HCT116 (cell line): ENCODE data around the gene SEC14L3. TPM values are rescaled to one million over a fixed set of nuclear protein-coding genes. Genes with fewer than 3 reads are reported as not detected.

Source experiments
- ATAC-seq: fragments of 200-7000 bp; cut with Tn5 transposase; 2 replicates; pipeline ENCODE4 v1.9.1; 2020; ENCODE audit warnings: mild to moderate bottlenecking, moderate library complexity
- BruUV-seq: library from RNA; stranded (reverse); fragments of 400-500 nt; replicated peaks from 2 replicates; lab custom pipeline; 2021; lab: Mats Ljungman, UMichigan
- CTCF ChIA-PET: fragments of 300-600 bp; sonication (Branson Sonifier 250); formaldehyde crosslinking; loops from one replicate; lab custom pipeline; 2021; ENCODE audit warnings: antibody characterized with exemption; lab: Charles Lee
- POLR2A ChIA-PET: fragments of 300-600, 350-600 bp; sonication (Branson Sonifier 250); formaldehyde crosslinking; loops from one replicate; lab custom pipeline; 2021; ENCODE audit warnings: antibody characterized with exemption; lab: Charles Lee
- RAD21 ChIA-PET, 2 experiments: fragments of 300-600 bp; sonication (Branson Sonifier 250); formaldehyde crosslinking; loops; one replicate each; lab custom pipeline; 2023; ENCODE audit warnings: low total read pairs in 2 of 2; ENCODE audit not compliant: uncharacterized antibody in 2 of 2, unreplicated experiment in 2 of 2, low non-redundant PET in 1 of 2; lab: Charles Lee
- DNase-seq: peaks from one replicate; pipeline ENCODE4 v3.0.0-alpha.2; 2010; ENCODE audit warnings: low read depth, low spot score
- H2AFZ ChIP-seq: fragments of 200-600 bp; shearing (Covaris generic), sonication (generic); 2 replicates; pipeline ENCODE4 v1.6.1; 2017; ENCODE audit warnings: low read depth, mixed run types, mixed read lengths, antibody characterized with exemption, low read length; ENCODE audit not compliant: poor library complexity, severe bottlenecking
- H3K27ac ChIP-seq: 2 replicates; pipeline ENCODE4 v1.5.1; 2012; ENCODE audit warnings: low read depth, low read length
- H3K27me3 ChIP-seq: fragments of 200-600 bp; sonication (generic); 2 replicates; pipeline ENCODE4 v1.6.1; 2016; ENCODE audit warnings: mixed run types, low read length, mixed read lengths; ENCODE audit not compliant: insufficient read depth
- H3K36me3 ChIP-seq, 2 experiments: fragments of 200-500 bp in 1 of 2; fragments of 200-600 bp in 1 of 2; sonication (Bioruptor generic) in 1 of 2; sonication (generic) in 1 of 2; 2 replicates each; pipeline versions ENCODE4 v1.5.1 to v1.6.1; 2014 to 2016; ENCODE audit warnings: low read length in 2 of 2, inconsistent platforms in 1 of 2, mixed read lengths in 1 of 2, mixed run types in 1 of 2; ENCODE audit not compliant: insufficient read depth in 2 of 2, control insufficient read depth in 1 of 2
- H3K4me1 ChIP-seq, 2 experiments: fragments of 200-600 bp in 1 of 2; sonication (generic) in 1 of 2; 2 replicates each; pipeline versions ENCODE4 v1.5.1 to v1.6.1; 2012 to 2017; ENCODE audit warnings: low read length in 2 of 2, inconsistent platforms in 1 of 2, mild to moderate bottlenecking in 1 of 2, mixed read lengths in 1 of 2, mixed run types in 1 of 2, moderate library complexity in 1 of 2; ENCODE audit not compliant: insufficient read depth in 2 of 2, control insufficient read depth in 1 of 2
- H3K4me2 ChIP-seq: fragments of 200-600 bp; sonication (generic); 2 replicates; pipeline ENCODE4 v1.6.1; 2017; ENCODE audit warnings: mixed run types, low read length, mixed read lengths
- H3K4me3 ChIP-seq, 2 experiments: fragments of 200-600 bp in 1 of 2; sonication (generic) in 1 of 2; replicated peaks in 1 of 2; 2 replicates each; pipeline ENCODE4 v1.5.1; 2011 to 2016; ENCODE audit warnings: low read length in 2 of 2, control low read depth in 1 of 2, low read depth in 1 of 2, mild to moderate bottlenecking in 1 of 2, mixed read lengths in 1 of 2, mixed run types in 1 of 2
- H3K79me2 ChIP-seq: fragments of 200-600 bp; sonication (generic); 2 replicates; pipeline ENCODE4 v1.6.1; 2017; ENCODE audit warnings: mild to moderate bottlenecking, mixed run types, low read length, moderate library complexity, mixed read lengths; ENCODE audit not compliant: insufficient read depth
- H3K9ac ChIP-seq: fragments of 200-600 bp; sonication (generic); 2 replicates; pipeline ENCODE4 v1.6.1; 2016; ENCODE audit warnings: low read length, mixed read lengths
- H3K9me2 ChIP-seq: fragments of 200-600 bp; sonication (generic), shearing (Covaris generic); 2 replicates; pipeline ENCODE4 v1.6.1; 2017; ENCODE audit warnings: mixed run types, mild to moderate bottlenecking, moderate library complexity; ENCODE audit not compliant: insufficient read depth
- H3K9me3 ChIP-seq, 2 experiments: fragments of 200-500 bp in 1 of 2; fragments of 200-600 bp in 1 of 2; sonication (Bioruptor generic) in 1 of 2; sonication (generic) in 1 of 2; 2 replicates each; pipeline ENCODE4 v1.6.1; 2014 to 2017; ENCODE audit warnings: low read length in 2 of 2, mixed read lengths in 2 of 2, inconsistent platforms in 1 of 2, low read depth in 1 of 2, mild to moderate bottlenecking in 1 of 2, mixed run types in 1 of 2, moderate library complexity in 1 of 2; ENCODE audit not compliant: control insufficient read depth in 1 of 2, insufficient read depth in 1 of 2
- H4K20me1 ChIP-seq: fragments of 200-600 bp; sonication (generic), shearing (Covaris generic); 2 replicates; pipeline ENCODE4 v1.6.1; 2017; ENCODE audit warnings: mixed run types, mild to moderate bottlenecking, moderate library complexity; ENCODE audit not compliant: insufficient read depth
- CEBPB ChIP-seq: IDR thresholded peaks from 2 replicates; pipeline ENCODE4 v1.6.1; 2012; ENCODE audit warnings: low read depth
- POLR2A ChIP-seq: IDR thresholded peaks from 2 replicates; pipeline ENCODE4 v1.7.0; 2011; ENCODE audit warnings: borderline replicate concordance; ENCODE audit not compliant: insufficient read depth, insufficient read length; ENCODE audit errors: extremely low read depth
- SP1 ChIP-seq: IDR thresholded peaks from 2 replicates; pipeline ENCODE4 v1.6.1; 2012; ENCODE audit warnings: low read depth
- YY1 ChIP-seq: IDR thresholded peaks from 2 replicates; pipeline ENCODE4 v1.6.1; 2011; ENCODE audit warnings: low read length, low read depth, moderate library complexity, mild to moderate bottlenecking; ENCODE audit not compliant: insufficient replicate concordance; ENCODE audit errors: extremely low read depth
- ZFX ChIP-seq: fragments of 450-650 bp; IDR thresholded peaks from 2 replicates; pipeline ENCODE4 v1.6.1; 2017
- intact Hi-C: fragments of 100-400 bp; cut with micrococcal nuclease; formaldehyde crosslinking; loops from 2 replicates; pipeline ENCODE4 v1.10.0; 2022
- total RNA-seq: library from RNA; stranded (reverse); gene quantifications from one replicate; pipeline ENCODE4 v1.2.1, GENCODE V29; 2021; ENCODE audit not compliant: unreplicated experiment
- TF ChIP-seq, protein P1 (sequence below), 3 experiments: fragments of 200-600 bp in 1 of 3; sonication (generic) in 1 of 3; IDR thresholded peaks in 2 of 3; conservative IDR thresholded peaks in 1 of 3; 2 replicates each; pipeline ENCODE4 v1.5.1; 2012 to 2017; ENCODE audit warnings: low read depth in 2 of 3, low read length in 2 of 3, antibody characterized with exemption in 1 of 3, borderline replicate concordance in 1 of 3, control low read depth in 1 of 3, mild to moderate bottlenecking in 1 of 3, mixed read lengths in 1 of 3, mixed run types in 1 of 3, moderate library complexity in 1 of 3; ENCODE audit not compliant: insufficient read depth in 1 of 3
- TF ChIP-seq, protein P2 (sequence below): IDR thresholded peaks from 2 replicates; pipeline ENCODE4 v1.6.1; 2012
- TF ChIP-seq, protein P3 (sequence below): IDR thresholded peaks from 2 replicates; pipeline ENCODE4 v1.6.1; 2012; ENCODE audit warnings: low read depth

SEC14L3 gene
- total RNA-seq, 1 experiment from 2014 or later: not detected

DNA sequence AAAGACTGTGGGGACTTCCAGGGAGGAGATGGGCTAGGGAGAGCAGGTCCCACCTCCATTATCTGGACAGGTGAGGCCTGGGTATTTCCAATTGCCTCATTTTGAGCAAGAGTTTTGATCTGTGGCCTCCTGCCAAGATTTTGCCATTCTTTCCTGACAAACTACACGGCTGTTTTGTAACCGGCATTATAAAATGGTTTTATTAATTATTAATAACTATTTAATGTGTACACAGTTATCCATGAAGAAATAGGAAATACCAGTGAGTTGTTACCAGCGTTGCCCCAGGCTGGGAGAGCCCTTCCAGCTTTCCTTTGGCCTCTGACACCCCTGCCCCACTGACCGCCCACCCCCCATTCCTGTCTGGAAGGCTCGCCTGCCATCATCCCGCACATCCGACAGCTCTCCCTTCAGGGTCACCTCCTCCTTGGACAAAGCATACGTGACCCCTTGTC is 14.9 kb upstream of the SEC14L3 start:
- H3K4me2 ChIP-seq: no peak overlapping the region
- ATAC-seq: no peak
- no peak for DNase-seq
- H3K27ac ChIP-seq: no peak overlapping the region
- BruUV-seq: no TSS peak
- TF ChIP-seq, protein P1, sequence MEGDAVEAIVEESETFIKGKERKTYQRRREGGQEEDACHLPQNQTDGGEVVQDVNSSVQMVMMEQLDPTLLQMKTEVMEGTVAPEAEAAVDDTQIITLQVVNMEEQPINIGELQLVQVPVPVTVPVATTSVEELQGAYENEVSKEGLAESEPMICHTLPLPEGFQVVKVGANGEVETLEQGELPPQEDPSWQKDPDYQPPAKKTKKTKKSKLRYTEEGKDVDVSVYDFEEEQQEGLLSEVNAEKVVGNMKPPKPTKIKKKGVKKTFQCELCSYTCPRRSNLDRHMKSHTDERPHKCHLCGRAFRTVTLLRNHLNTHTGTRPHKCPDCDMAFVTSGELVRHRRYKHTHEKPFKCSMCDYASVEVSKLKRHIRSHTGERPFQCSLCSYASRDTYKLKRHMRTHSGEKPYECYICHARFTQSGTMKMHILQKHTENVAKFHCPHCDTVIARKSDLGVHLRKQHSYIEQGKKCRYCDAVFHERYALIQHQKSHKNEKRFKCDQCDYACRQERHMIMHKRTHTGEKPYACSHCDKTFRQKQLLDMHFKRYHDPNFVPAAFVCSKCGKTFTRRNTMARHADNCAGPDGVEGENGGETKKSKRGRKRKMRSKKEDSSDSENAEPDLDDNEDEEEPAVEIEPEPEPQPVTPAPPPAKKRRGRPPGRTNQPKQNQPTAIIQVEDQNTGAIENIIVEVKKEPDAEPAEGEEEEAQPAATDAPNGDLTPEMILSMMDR (IDR thresholded peaks at IDR 0.05 in 2 of 3, conservative IDR thresholded peaks at IDR 0.05 in 1 of 3; ENCODE audit: borderline replicate concordance in 1 of 3, insufficient read depth in 1 of 3, low read depth in 2 of 3, low read length in 2 of 3): no peak
- TF ChIP-seq CEBPB (no peak), ZFX (no peak), YY1 (no peak), POLR2A (no peak), SP1 (no peak)
- TF ChIP-seq, protein P2, sequence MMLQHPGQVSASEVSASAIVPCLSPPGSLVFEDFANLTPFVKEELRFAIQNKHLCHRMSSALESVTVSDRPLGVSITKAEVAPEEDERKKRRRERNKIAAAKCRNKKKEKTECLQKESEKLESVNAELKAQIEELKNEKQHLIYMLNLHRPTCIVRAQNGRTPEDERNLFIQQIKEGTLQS: no peak
- TF ChIP-seq, protein P3, sequence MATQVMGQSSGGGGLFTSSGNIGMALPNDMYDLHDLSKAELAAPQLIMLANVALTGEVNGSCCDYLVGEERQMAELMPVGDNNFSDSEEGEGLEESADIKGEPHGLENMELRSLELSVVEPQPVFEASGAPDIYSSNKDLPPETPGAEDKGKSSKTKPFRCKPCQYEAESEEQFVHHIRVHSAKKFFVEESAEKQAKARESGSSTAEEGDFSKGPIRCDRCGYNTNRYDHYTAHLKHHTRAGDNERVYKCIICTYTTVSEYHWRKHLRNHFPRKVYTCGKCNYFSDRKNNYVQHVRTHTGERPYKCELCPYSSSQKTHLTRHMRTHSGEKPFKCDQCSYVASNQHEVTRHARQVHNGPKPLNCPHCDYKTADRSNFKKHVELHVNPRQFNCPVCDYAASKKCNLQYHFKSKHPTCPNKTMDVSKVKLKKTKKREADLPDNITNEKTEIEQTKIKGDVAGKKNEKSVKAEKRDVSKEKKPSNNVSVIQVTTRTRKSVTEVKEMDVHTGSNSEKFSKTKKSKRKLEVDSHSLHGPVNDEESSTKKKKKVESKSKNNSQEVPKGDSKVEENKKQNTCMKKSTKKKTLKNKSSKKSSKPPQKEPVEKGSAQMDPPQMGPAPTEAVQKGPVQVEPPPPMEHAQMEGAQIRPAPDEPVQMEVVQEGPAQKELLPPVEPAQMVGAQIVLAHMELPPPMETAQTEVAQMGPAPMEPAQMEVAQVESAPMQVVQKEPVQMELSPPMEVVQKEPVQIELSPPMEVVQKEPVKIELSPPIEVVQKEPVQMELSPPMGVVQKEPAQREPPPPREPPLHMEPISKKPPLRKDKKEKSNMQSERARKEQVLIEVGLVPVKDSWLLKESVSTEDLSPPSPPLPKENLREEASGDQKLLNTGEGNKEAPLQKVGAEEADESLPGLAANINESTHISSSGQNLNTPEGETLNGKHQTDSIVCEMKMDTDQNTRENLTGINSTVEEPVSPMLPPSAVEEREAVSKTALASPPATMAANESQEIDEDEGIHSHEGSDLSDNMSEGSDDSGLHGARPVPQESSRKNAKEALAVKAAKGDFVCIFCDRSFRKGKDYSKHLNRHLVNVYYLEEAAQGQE: no peak
- no peaks in the 10 kb centered on the region for H3K9me3 ChIP-seq
- H3K4me3 ChIP-seq: no peak overlapping the region
- ChIA-PET RAD21 (interaction anchor here in 1 of 2 experiments (1.1 kb wide), 1 partner anchor 41 kb away, joined by 4 read pairs; no protein-coding TSS in a partner anchor), CTCF (interaction anchor here (1.0 to 1.4 kb wide), 2 partner anchors 43 to 60 kb away, joined by 3 to 4 read pairs; partner anchors contain the start of gene MTFP1), POLR2A (no interaction called here)
- no peaks in the 10 kb centered on the region for H3K9me2 ChIP-seq
- no peak overlapping the region for H3K9ac ChIP-seq
- intact Hi-C loops: no loop called here
- no peaks in the 10 kb centered on the region for H4K20me1 ChIP-seq
- H3K27me3 ChIP-seq: no peaks in the 10 kb centered on the region
- no peak overlapping the region for H2AFZ ChIP-seq
- no peaks in the 10 kb centered on the region for H3K36me3 ChIP-seq
- H3K79me2 ChIP-seq: no peaks in the 10 kb centered on the region
- peaks cover 0 to 7% of the 10 kb centered on the region in 2 experiments; a peak in 2 of 4 replicates for H3K4me1 ChIP-seq
